ENCODE measurements around the gene CSTB. TPM values are rescaled to one million over a fixed set of nuclear protein-coding genes. Genes with fewer than 3 reads are reported as not detected.
A peak's percentile ranks its signal among the peaks of the same experiment; 100 is the strongest.

The CSTB gene
- total RNA-seq, 2 experiments from 2014 or later = 22.8 to 23.0 TPM

GRCh38 chr21:43734131-43734927 is 41.8 kb downstream of the CSTB start:
- H3K27ac Mint-ChIP-seq = no peak overlapping the region
- CTCF ChIA-PET = no interaction called here
- no peaks in the 10 kb centered on the region for H3K9me3 Mint-ChIP-seq
- intact Hi-C loops (cut with micrococcal nuclease) = no loop called here
- no peak for DNase-seq
- H3K36me3 Mint-ChIP-seq (ENCODE audit: low read depth) = no peaks in the 10 kb centered on the region
- no peak overlapping the region for H3K4me3 Mint-ChIP-seq
- H3K27me3 Mint-ChIP-seq (ENCODE audit: low read depth) = no peaks in the 10 kb centered on the region
- H3K4me1 Mint-ChIP-seq (ENCODE audit: low read depth) = peaks cover 30% of the 10 kb centered on the region

- Mint-ChIP-seq H3K27me3 (ENCODE audit: low read depth) (no peaks in the 10 kb centered on the region), H3K4me3 (no peak overlapping the region), H3K9me3 (no peaks in the 10 kb centered on the region), H3K36me3 (ENCODE audit: low read depth) (no peaks in the 10 kb centered on the region), H3K27ac (no peak overlapping the region), H3K4me1 (ENCODE audit: low read depth) (peaks cover 35% of the 10 kb centered on the region)
- intact Hi-C loops (cut with micrococcal nuclease) = no loop called here
- CTCF ChIA-PET = no interaction called here
- no peak for DNase-seq
Measured at GRCh38 chr21:43733529-43734071, 42.5 kb downstream of the CSTB start.

DNA sequence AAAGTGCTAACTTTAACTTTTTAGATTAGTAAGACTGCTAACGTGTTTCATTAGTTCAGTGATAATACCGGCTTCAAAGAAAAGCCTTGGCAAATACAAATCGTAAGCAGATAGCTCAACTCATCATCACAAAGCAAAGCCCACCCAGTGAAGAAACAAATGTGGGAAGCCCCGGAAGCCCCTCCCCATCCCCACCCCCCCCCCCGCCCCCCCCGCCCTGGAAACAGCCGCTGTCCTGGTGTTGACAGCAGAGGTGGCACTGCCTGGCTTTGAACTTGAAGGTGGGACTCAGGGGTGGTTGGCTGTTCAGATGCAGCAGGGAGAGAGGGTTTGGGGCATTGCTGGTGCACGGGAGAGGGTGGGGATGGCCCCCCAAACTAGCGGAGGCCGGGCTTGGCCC is 43.0 kb downstream of the CSTB start:
- no peaks in the 10 kb centered on the region for H3K36me3 Mint-ChIP-seq (ENCODE audit: low read depth)
- no peaks in the 10 kb centered on the region for H3K9me3 Mint-ChIP-seq
- intact Hi-C loops (cut with micrococcal nuclease) = no loop called here
- no peak overlapping the region for H3K4me3 Mint-ChIP-seq
- H3K4me1 Mint-ChIP-seq (ENCODE audit: low read depth) = peaks cover 41% of the 10 kb centered on the region
- no peak overlapping the region for H3K27ac Mint-ChIP-seq
- DNase-seq = no peak
- CTCF ChIA-PET = no interaction called here
- H3K27me3 Mint-ChIP-seq (ENCODE audit: low read depth) = no peaks in the 10 kb centered on the region

- CTCF ChIA-PET = no interaction called here
- intact Hi-C loops (cut with micrococcal nuclease) = no loop called here
- no peak overlapping the region for H3K4me3 Mint-ChIP-seq
Measured at GRCh38 chr21:43731891-43732711, 44.0 kb downstream of the CSTB start.

DNA sequence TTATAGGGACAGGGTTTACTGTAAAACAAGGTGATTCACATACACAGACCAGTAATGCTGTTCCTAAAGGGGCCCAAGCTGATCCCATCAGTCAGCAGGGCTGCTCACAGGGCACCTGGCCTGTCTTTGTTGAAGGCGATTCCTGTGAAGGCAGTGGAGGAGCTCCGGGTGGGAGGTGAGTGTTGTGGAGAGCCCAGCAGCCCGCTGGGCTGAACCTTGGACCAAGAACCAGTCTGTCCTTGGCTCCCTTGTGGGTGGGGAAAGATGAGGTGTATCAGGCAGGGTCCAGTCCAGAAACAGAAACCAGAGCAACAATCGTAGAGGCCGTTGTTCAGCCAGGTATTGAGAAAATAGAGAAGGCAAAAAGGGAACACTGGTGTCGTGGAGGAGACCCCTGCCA is 44.6 kb downstream of the CSTB start:
- Mint-ChIP-seq H3K4me1 (ENCODE audit: low read depth) (peaks cover 56% of the 10 kb centered on the region), H3K27me3 (ENCODE audit: low read depth) (no peaks in the 10 kb centered on the region), H3K4me3 (no peak overlapping the region), H3K9me3 (no peaks in the 10 kb centered on the region), H3K27ac (no peak overlapping the region), H3K36me3 (ENCODE audit: low read depth) (peaks cover 3% of the 10 kb centered on the region)
- intact Hi-C loops (cut with micrococcal nuclease) = no loop called here
- DNase-seq = no peak
- CTCF ChIA-PET = no interaction called here

More at GRCh38 chr21:43731891-43732711, 44.0 kb downstream of the CSTB start:
- DNase-seq = no peak
- H3K27me3 Mint-ChIP-seq (ENCODE audit: low read depth) = no peaks in the 10 kb centered on the region
- no peaks in the 10 kb centered on the region for H3K9me3 Mint-ChIP-seq
- H3K4me1 Mint-ChIP-seq (ENCODE audit: low read depth) = peaks cover 50% of the 10 kb centered on the region
- no peaks in the 10 kb centered on the region for H3K36me3 Mint-ChIP-seq (ENCODE audit: low read depth)
- H3K27ac Mint-ChIP-seq = no peak overlapping the region

DNA sequence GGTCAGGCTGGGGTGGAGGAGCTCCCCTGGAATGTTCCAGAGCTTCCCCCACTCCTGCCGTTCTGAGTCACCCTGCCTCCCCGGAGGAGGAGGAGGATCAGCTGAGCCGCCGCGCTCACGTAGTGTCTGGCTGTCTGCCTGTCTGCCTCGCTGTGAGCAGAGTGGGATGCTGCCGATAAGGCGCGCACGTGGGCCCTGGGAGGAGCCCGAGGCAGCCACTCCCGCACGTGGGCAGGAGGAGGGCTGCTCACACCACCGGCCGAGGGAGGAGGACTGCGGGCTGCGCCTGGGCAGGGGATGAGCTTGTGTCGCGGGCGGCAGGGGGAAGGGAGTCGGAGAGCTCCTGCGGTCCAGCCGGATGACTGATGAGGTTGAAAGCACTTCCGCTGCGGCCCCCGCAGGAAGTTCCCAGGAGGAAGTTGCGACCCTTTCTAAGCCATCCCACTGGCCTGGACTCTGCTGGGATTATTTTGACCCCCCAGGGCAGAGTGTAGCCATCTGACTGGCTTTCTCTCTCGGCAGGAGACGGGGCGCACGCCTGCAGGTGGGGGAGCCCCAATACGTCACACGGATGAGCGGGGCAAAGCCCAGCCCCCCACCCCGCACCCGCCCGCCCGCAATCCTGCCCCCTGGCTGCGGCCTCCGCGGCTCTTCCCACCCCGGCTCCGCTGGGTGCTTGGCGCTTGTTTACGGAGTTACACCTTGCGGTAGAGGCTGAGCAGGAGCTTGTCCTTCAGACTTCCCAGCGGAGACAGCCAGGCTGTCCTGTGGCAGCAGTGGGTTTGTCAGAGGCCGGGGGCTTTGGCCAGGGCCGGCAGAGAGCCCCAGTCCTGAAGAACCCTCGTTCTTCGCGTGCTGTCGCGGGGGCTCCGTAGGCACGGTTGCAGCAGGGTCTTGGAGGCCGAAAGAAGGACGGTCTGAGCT is 47.4 kb downstream of the CSTB start:
- Mint-ChIP-seq H3K27ac (peak overlapping the region; percentile 88), H3K27me3 (ENCODE audit: low read depth) (no peaks in the 10 kb centered on the region), H3K9me3 (no peaks in the 10 kb centered on the region), H3K4me1 (ENCODE audit: low read depth) (peaks cover 51% of the 10 kb centered on the region), H3K36me3 (ENCODE audit: low read depth) (peaks cover 5% of the 10 kb centered on the region), H3K4me3 (peak overlapping the region; percentile 85)
- peak; percentile 81 for DNase-seq
- CTCF ChIA-PET = interaction anchor here (0.5 to 1.9 kb wide), 9 partner anchors 9 to 134 kb away, joined by 3 to 7 read pairs (median 3); partner anchors contain the start of gene RRP1
- intact Hi-C loops (cut with micrococcal nuclease) = loop anchor here (1.0 to 2.0 kb wide), 2 partner anchors 9 to 68 kb away; partner anchors contain the start of gene PDXK

DNA sequence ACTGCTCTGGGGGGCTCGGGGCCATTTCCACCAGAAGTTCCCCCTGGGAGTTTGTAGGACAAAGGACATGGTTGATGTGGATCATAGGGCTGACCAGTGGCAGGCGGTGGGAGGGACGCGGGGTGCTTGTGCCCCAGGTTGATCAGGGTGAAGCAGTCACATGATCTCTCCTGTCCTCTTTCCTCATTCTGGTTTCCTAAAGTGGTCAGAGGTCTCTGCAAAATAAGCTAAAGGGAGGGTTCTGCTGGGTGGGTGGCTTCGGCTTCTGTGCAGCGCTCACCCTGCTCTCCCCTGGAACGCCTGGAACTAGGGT is 48.0 kb downstream of the CSTB start:
- Mint-ChIP-seq H3K9me3 (no peaks in the 10 kb centered on the region), H3K4me1 (ENCODE audit: low read depth) (peaks cover 45% of the 10 kb centered on the region), H3K36me3 (ENCODE audit: low read depth) (peaks cover 6% of the 10 kb centered on the region), H3K27me3 (ENCODE audit: low read depth) (no peaks in the 10 kb centered on the region), H3K27ac (peak overlapping the region; percentile 88), H3K4me3 (peak overlapping the region; percentile 85)
- DNase-seq = no peak
- intact Hi-C loops (cut with micrococcal nuclease) = loop anchor here (1.0 to 2.0 kb wide), 2 partner anchors 9 to 67 kb away; partner anchors contain the start of gene PDXK
- CTCF ChIA-PET = interaction anchor here (0.9 to 1.9 kb wide), 5 partner anchors 8 to 61 kb away, joined by 3 to 7 read pairs (median 3); partner anchors contain the start of gene RRP1

DNA sequence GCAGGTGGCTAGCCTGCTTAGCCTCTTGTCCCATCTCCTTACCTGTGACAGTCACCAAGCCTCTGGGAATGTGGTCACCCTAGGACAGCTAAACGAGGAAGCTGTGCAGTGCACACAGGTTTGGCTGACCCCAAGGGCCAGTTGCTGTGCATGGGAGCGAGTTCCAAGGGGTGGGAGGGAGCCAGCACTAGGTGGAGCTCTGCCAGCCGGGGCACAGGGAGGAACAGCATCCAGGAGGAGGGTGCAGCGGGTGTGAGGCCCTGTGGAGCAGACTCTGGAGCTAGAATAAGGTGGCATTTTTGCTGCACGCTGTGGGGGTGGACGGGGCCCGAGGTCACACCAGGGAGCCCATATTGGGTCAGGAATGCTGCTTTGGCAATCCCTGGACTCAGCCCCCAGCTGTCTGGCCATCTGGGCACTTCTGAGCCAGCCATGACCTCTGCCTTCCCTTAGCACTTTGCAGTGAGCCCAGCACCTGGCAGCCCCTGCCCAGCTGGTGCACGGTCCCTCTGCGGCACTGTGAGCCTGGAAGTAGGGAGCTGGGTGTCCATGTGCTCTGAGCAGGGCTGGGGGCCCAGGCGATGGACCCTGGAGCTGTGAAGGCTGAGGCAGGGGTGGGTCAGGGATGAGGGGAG is 48.5 kb downstream of the CSTB start:
- DNase-seq = no peak
- intact Hi-C loops (cut with micrococcal nuclease) = loop anchor here (1.0 to 2.0 kb wide), 2 partner anchors 8 to 67 kb away; partner anchors contain the start of gene PDXK
- Mint-ChIP-seq H3K27ac (peak overlapping the region; percentile 88), H3K27me3 (ENCODE audit: low read depth) (no peaks in the 10 kb centered on the region), H3K9me3 (no peaks in the 10 kb centered on the region), H3K36me3 (ENCODE audit: low read depth) (peaks cover 6% of the 10 kb centered on the region), H3K4me1 (ENCODE audit: low read depth) (peaks cover 41% of the 10 kb centered on the region), H3K4me3 (peak overlapping the region; percentile 85)
- CTCF ChIA-PET = interaction anchor here (1.0 to 1.9 kb wide), 3 partner anchors 8 to 42 kb away, joined by 3 to 7 read pairs (median 3); no protein-coding TSS in a partner anchor

- H3K9me3 Mint-ChIP-seq = no peaks in the 10 kb centered on the region
- H3K36me3 Mint-ChIP-seq (ENCODE audit: low read depth) = peaks cover 6% of the 10 kb centered on the region
- peak overlapping the region; percentile 43 for H3K4me3 Mint-ChIP-seq
- intact Hi-C loops (cut with micrococcal nuclease) = no loop called here
- CTCF ChIA-PET = no interaction called here
- H3K4me1 Mint-ChIP-seq (ENCODE audit: low read depth) = peaks cover 40% of the 10 kb centered on the region
- DNase-seq = no peak
- H3K27ac Mint-ChIP-seq = peak overlapping the region; percentile 61
- no peaks in the 10 kb centered on the region for H3K27me3 Mint-ChIP-seq (ENCODE audit: low read depth)
Measured at GRCh38 chr21:43726686-43727518, 49.2 kb downstream of the CSTB start.

All from activated naive CD4-positive, alpha-beta T cell treated with anti-CD3 and anti-CD28 coated beads for 36 hours (primary cell).